ENCODE results near the gene TRIM7. TPM values are rescaled to one million over a fixed set of nuclear protein-coding genes. Genes with fewer than 3 reads are reported as not detected.
A peak's percentile ranks its signal among the peaks of the same experiment; 100 is the strongest.

The TRIM7 gene
- total and polyA plus RNA-seq, 2 experiments from 2014 or later = 0.53 to 0.56 TPM

GRCh38 chr5:181239062-181239663, 34.2 kb upstream of the TRIM7 start (continued):
- TF ChIP-seq EZH2 (IDR thresholded peaks at IDR 0.05; ENCODE audit: low read depth, unreplicated experiment) (no peak), POLR2AphosphoS5 (IDR thresholded peaks at IDR 0.05; ENCODE audit: low read depth) (no peak), ZNF331 (CRISPR knock-in tag; IDR thresholded peaks at IDR 0.05; ENCODE audit: low read depth) (no peak), STAT1 (IDR thresholded peaks at IDR 0.05; ENCODE audit: unreplicated experiment) (no peak), NANOG (IDR thresholded peaks at IDR 0.05; ENCODE audit: borderline replicate concordance) (no peak), ETS1 (IDR thresholded peaks at IDR 0.05) (no peak), EZH2phosphoT487 (IDR thresholded peaks at IDR 0.05; ENCODE audit: unreplicated experiment) (no peak), JUNB (IDR thresholded peaks at IDR 0.05; ENCODE audit: unreplicated experiment) (no peak)

GRCh38 chr5:181237729-181238385, 32.9 kb upstream of the TRIM7 start:
- H3K9me3 Mint-ChIP-seq = peaks cover 10% of the 10 kb centered on the region; the same call in 2 of the 3 replicates
- Histone ChIP-seq H3K36me3 (ENCODE audit: insufficient read depth) (peaks cover 72% of the 10 kb centered on the region), H3K27ac (ENCODE audit: low read depth) (peak overlapping the region; percentile 86; the same call in 1 of the 2 replicates)
- no peak for TF ChIP-seq EZH2 (IDR thresholded peaks at IDR 0.05; ENCODE audit: low read depth, unreplicated experiment)
- no peak for TF ChIP-seq ETS1 (IDR thresholded peaks at IDR 0.05)
- TF ChIP-seq EZH2phosphoT487 (IDR thresholded peaks at IDR 0.05; ENCODE audit: unreplicated experiment) = no peak
- TF ChIP-seq CTCF (conservative IDR thresholded peaks at IDR 0.05; ENCODE audit: low read depth in 2 of 2) = no peak
- no peak for TF ChIP-seq ZNF462 (CRISPR knock-in tag; IDR thresholded peaks at IDR 0.05)

More at GRCh38 chr5:181237729-181238385, 32.9 kb upstream of the TRIM7 start:
- Mint-ChIP-seq H3K4me1 (peaks cover 40% of the 10 kb centered on the region), H3K4me3 (peak overlapping the region; percentile 37; the same call in 2 of the 3 replicates), H3K36me3 (ENCODE audit: low read depth) (peaks cover 91% of the 10 kb centered on the region), H3K27me3 (ENCODE audit: insufficient read depth, low read depth, poor library complexity) (peaks cover 62% of the 10 kb centered on the region), H3K27ac (peak overlapping the region; percentile 59)
- Histone ChIP-seq H3K27me3 (ENCODE audit: insufficient read depth) (no peaks in the 10 kb centered on the region), H2AFZ (no peak overlapping the region), H3K79me2 (replicated peaks; ENCODE audit: insufficient read depth) (peaks cover 48% of the 10 kb centered on the region), H3K4me2 (no peak overlapping the region), H3K4me3 (no peak overlapping the region), H3K9me2 (ENCODE audit: insufficient read depth) (no peaks in the 10 kb centered on the region), H3F3A (replicated peaks; ENCODE audit: low read depth) (peaks cover 81% of the 10 kb centered on the region), H4K20me1 (replicated peaks; ENCODE audit: insufficient read depth) (peaks cover 70% of the 10 kb centered on the region), H3K4me1 (ENCODE audit: insufficient read depth) (peaks cover 25% of the 10 kb centered on the region)
- no peak for ATAC-seq
- no peak for DNase-seq (ENCODE audit: low spot score)
